Measurements from ENCODE around the gene NOC4L.

The NOC4L gene

DNA sequence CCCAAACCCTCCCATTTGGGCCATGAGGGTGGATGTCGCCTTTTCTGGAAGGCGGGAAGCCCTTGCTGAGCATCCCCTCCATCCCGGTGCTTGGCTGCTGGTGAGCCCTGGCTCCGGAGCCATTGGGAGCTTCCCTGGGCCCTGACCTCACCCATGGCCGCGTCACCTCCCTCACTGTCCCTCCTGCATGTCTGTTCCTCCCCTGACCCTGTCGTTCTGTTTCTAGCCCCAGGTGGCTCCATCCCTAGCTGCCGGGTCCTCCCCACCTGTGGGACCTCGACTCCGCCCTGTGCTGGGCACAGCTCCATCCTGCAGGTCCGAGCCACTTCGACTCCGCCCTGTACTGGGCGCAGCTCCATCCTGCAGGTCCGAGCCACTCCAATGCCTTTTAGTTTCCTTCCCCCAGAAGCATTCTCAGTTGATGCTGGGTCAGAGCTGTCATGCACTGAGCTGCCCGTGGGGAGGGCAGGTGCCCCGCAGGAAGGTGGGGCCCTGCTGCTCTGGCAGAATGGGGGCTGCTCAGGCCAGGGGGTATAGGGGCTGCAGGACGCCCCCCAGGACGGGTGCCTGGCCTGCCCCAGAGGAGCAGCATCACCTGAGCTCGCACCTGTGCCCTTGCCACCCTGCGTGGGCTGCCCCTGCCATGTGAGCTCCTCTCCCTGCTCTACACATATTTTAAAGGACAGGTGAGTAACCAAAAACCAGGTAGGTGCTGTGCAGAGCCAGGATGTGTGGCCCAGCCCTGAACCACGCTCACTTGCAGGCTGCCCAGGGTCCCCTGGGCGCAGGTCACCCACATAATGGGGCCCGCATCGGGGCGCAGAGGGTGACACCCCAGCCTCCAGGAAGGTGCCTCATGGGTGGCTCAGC, 19.0 kb downstream of the NOC4L start:
- DNase-seq: peak in 4 of 42 donors; percentile 1 to 5 (median 2)
- intact Hi-C loops (cut with DNase I): no loop called here

DNA sequence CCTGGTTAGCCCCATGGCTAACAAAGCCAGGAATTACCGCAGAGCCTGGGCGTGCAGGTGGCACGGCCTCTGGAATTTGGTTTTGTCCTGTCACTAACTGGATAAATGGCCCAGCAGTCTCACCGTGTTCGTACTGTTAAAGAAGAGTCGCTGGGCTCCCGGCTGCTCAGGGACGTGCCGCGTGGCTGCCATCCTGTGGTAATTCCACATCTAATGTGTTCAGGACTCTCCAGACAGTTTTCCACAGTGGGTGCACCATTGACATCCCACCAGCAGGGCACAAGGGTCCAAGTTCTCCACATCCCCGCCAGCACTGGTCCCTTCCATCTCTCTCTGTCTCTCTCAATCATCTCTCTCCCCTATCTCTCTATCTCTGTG, 19.6 kb downstream of the NOC4L start:
- DNase-seq: peak in 5 of 42 donors; percentile 1 to 7 (median 3)
- intact Hi-C loops (cut with DNase I): no loop called here

DNA sequence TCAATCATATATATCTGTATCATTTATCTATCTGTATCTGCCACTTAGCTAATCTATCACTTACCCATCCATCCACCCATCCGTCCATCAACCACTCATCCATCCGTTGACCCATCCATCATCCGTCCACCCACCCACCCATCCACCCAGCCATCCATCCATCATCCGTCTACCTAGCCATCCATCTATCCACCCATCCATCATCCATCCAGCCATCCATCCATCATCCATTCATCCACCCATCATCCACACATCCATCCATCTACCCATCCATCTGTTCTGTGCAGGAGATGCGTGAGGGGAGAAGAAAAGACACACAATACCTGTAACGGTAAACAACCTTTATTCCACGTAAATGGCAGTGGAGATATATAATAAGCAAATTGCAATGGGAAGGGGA, 20.2 kb downstream of the NOC4L start:
- no peak for DNase-seq
- intact Hi-C loops (cut with DNase I): no loop called here

DNA sequence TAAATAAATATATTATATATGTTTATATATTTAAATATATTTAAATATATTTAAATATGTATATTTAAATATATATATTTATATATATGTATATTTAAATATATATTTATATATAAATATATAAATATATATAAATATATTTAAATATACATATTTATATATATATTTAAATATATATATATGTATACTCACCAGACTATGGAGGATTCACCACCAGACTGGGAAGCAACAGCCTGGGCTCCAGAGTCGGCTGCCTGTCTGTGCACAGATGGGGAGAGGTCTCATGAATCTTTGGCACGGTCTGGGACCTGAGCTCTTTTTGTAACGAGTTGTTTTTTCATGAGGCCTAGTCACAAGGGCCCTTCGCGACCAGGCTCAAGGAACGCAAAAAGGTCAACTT, 21.3 kb downstream of the NOC4L start:
- DNase-seq: peak in 1 of 42 donors; percentile 1
- intact Hi-C loops (cut with DNase I): no loop called here

DNA sequence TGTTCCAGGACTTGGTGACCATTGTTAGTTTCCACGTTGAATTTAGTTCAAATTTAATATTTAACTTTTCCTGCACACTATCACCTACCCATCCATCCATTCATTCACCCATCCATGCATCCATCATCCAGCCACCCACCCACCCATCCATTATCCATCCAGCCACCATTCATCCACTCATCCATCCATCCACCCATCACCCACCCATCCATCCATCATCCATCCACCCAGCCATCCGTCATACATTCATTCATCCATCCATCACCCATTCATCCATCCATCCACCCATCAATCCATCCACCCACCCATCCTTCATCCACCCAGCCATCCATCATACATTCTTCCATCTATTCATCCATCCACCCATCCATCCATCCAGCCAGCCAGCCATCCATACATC, 21.8 kb downstream of the NOC4L start:
- DNase-seq: peak in 1 of 42 donors; percentile 0
- intact Hi-C loops (cut with DNase I): no loop called here

DNA sequence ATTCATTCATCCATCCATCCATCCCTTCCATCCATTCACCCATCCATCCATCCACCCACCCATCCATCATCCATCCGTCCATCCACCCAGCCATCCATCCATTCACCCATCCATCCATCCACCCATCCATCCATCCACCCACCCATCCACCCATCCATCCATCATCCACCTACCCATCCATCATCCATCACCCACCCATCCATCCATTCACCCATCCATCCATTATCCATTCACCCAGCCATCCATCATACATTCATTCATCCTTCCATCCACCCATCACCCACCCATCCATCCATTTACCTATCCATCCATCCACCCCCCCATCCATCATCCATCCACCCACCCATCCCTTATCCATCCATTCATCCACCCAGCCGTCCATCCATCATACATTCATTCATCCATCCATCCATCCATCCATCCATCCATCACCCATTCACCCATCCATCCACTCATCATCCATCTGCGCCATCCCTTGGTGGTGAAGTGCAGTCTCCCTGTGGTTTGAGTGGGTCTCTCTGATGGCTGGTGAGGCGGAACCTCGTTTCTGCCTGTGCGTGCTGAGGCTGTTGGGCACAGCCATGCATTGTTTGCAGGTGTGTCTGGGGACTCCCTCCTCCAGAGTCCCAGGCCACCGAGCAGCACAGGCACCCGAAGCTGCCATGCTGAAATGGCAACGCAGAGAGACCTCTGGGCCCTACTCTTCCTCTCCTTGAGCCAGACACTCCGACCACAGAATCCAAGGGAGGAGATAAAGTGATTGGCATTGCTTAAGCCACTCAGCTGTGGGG, 22.7 kb downstream of the NOC4L start:
- peak in 3 of 42 donors; percentile 0 to 1 (median 0) for DNase-seq
- intact Hi-C loops (cut with DNase I): no loop called here

DNA sequence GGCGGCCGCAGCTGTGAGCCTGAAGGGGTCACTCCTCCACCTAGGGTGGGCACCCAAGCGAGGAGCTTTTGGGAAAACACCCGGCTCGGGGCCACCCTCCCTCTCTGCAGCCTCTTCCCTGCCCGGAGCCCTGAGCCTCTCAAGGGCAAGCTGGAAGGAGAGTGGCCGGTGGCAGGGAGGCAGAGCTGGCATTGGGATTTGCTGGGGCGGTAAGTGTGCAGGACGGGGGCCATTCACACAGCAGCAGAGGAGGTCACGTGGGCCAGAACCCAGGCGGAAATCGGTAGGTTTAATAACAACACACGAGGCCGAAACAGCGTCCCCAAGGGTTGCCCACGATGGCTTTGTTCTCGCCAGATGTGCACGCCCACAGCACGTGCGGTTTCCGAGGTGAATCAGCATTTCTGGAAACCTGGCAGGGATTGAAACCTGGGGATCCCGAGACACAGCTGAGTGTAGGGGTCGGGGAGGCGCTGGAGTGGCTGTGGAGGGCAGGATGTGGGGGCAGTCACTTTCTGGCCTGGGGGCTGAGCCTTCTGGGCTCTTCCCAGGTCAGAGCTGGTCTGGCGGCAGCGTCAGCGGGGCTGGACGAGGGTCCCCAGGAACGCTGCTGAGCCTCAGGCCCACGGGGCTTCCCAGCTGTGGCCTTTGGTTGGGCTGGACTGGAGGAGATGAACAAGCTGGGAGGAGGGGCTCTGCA, 23.5 kb downstream of the NOC4L start:
- DNase-seq: peak in 5 of 42 donors; percentile 1 to 4 (median 1)
- intact Hi-C loops (cut with DNase I): no loop called here

DNA sequence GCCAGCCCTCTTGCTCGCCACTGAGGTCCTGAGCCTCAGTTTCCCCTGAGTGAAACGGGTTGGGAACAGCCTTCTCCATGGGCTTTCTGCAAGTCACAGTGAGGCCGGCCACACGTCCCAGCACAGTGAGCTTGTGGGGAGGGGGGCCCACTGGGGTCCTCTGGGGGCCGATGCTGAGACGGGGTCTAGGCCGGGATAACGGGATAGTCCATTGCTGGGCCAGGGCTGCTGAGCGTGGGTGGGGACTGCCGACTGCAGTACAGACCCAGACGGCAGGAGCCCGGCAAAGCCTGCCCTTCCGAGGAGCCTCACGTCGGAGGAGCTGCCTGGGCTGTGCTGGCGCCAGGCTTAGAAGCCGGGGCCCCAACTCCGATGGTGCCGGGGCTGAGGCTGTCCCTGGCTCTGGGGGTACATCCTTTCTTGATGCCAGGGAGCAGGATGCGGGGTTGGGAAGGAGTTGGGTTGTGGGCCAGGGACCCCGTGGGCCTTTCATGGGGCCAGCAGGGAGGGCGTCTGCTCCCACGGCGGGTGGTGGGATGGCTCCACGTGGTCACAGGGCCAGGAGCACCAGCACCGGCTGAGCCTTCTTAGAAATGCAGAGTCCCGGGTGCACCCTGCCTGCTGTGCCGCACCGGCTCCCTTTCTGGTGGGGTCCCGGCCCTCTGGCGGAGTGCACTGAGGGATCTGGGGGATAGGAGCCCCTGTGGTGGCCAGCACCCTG, 24.2 kb downstream of the NOC4L start:
- DNase-seq: peak in 2 of 42 donors; percentile 2 to 5
- intact Hi-C loops (cut with DNase I): no loop called here

DNA sequence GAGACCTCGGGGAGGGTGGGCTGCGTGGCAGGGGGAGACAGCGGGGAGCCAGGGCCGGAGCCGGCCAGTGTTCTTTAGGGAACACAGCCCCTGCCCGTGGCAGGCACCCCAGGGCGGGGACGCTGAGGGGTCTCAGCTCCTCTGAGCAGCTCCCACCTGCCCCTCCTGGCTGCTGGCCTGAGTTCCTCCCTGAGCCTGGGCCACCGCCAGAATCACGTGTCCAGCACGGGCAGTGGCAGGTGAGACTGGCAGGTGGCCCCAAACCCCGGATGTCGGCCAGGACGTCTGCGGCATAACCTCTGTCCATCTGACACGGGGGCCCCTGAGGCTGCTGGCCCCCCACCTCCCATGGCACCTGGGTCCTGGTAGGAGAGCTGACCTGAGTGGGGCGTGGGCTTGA, 25.1 kb downstream of the NOC4L start:
- intact Hi-C loops (cut with DNase I): no loop called here
- DNase-seq: peak in 3 of 42 donors; percentile 1 to 6 (median 2)

DNA sequence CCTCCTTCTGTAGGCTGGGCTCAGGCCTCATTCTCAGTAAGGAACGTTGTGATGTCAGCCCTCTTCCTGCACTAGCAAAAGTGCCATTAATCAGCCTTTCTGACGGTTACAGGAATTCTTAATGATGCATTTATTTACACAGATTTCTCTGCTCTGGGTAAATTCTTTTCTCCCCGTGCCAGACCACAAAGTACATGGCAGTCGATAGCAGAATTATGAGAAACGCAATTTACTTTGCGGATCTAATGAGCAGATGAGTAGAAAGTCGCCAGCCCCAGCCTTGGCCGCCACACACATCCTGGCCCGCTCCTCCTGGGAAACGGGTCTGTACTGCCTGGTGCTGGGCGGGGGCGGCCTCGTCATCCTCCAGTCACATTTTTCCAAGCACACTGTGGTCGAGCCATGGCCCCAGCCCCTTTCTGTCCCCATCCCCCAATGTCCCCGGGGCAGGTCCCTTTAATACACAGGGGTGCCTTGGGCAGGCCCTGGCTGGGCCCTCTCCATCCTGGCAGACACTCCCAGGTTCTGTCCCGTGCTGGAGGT, 25.9 kb downstream of the NOC4L start:
- intact Hi-C loops (cut with DNase I): no loop called here
- peak in 2 of 42 donors; percentile 1 to 3 for DNase-seq

DNA sequence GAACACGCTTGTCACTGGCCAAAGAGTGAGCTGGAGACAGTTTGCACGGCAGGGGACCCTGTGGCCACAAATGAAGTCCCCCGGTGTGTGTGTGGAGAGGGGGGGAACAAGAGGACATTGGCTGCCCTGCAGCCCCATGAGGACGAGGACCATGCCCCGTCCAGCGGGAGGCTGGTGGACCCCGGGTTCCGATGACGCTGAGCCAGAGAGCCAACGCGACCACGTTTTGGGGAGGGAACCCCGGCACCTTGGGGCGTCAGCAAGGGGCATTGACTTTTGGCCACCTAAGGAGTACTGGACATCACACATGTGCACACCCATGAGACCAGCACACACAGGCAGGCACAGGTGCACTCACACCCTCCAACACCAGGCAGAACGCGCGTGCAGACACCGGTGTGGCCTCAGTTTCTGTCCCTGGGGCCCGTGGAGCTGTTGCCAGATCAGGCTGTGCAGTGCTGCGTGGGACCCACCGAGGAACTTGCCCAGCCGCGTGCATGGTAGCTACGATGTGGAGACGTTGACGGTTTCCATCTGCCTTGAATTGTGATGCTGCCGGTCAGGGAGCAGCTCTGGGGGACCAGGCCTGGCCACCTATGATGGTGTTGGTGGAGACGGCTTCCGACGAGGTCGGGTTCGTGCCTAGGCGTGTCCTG, 26.5 kb downstream of the NOC4L start:
- intact Hi-C loops (cut with DNase I): no loop called here
- peak in 4 of 42 donors; percentile 1 to 3 (median 2) for DNase-seq

DNA sequence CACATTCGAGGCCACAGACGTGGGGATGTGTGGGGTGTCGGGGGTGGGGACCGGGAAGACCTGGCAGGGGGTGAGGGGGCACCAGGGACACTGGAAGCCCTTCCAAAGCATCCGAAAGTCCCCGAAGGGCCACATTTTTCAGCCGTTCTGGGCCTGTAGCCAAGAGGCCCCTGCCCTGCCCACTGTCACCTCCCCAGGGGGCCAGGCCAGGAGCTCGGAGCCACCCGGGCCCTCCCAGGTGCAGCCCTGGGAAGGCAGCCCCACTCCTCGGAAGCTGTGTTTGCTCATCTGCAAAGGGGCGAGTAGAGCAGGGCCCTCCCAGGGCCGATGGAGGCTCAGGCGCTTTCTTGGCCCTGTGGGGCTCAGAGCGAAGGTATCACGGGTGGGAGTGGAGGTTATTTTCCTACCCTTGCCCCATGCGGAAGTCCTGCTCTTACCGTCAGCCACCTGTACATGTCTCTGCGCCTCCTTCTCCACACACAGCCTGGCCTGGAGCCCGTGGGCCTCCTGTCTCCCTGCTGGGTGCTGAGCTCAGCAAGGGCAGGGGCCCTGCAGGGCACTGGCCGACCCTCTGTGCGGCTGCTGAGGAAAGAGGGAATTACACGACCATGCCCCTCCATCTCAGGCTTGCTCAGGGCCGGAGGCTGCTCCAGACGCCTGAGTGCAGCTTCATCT, 27.2 kb downstream of the NOC4L start:
- intact Hi-C loops (cut with DNase I): no loop called here
- peak in 2 of 42 donors; percentile 1 to 3 for DNase-seq

DNA sequence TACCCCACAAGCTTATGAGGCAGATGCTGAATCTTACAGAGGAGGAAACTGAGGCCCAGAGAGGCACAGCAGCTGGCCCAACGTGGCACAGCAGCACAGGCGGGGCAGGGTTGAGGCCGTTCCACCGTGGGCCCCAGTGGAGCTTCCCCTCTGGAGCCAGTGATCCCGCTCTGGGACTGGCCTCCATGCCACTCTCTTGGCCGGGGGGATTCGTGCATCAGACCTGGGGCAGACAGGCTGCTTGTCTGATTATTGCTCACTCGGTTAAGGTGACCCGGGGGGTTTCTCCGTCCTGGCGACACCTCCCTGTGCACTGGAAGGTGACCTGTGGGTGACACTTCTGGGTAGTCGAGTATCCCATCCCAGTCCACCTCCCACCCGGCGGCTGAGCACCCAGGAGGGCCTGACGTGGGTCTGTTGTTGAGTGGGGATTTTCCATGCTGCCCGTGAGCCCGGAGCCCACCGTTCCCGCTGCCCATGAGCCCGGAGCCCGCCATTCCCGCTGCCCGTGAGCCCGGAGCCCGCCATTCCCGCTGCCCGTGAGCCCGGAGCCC, 27.8 kb downstream of the NOC4L start:
- intact Hi-C loops (cut with DNase I): no loop called here
- DNase-seq: peak in 3 of 42 donors; percentile 1 to 2 (median 2)

DNA sequence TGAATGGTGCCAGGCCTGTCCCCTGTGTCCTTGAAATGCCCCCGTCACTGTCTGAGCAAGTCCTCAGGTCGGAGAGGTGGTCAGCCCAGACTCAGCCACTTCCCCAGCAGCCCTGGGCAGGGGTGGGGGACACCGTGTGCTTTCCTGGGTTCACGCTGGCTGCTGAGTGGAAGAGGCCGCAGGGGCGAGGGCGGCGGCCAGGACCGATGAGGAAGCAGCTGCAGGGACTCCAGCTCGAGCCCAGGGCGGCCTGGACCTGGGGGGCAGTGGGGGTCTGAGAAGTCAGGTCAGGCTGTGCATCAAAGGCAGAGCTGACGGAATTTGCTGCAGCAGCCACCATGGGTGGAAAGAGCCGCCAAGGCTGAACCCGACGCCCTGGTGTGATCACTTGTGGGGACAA, 28.4 kb downstream of the NOC4L start:
- intact Hi-C loops (cut with DNase I): no loop called here
- peak in 1 of 42 donors; percentile 5 for DNase-seq

DNA sequence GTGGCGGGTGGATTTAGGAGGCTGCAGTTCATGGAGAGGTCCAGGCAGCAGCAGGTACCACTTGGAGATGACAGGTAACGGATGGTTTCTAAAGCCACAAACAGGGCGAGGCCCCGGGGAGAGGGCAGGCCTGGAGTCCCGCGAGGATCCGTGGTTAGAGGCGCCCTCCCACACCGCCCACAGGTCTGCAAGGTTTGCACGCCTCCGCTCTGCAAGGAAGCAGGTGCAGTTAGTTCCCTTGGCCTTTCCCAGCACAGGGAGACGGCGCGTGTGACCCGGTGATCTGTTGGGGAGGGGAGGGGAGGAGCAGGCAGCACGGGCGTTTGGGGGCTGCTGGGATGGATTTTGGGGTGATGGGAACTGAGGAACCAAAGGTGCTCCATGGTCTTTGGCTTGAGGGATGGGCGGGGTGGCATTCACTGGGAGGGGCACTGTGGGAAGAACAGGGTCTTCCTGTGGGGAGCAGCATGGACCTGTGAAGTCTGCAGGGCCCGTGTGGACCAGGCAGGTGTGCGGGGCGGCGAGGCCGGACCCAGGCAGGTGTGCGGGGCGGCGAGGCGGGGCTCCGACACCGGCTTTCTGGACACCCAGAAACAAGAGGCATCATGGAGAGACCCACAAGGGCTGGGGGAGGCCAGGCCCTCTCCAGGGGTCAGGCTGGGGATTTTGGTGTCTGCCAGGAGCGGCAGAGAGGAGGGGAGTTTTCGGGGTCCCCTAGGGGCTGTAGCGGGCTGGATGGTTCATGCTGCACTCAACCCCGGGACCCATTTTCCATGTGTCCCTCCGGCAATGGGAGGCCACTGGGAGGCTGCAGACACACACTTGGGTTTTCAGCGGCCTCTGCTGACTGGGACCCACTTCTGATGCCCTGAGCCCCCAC, 29.1 kb downstream of the NOC4L start:
- DNase-seq: peak in 3 of 42 donors; percentile 1 to 2 (median 2)

More for the DNA sequence above, 29.1 kb downstream of the NOC4L start:
- intact Hi-C loops (cut with DNase I): no loop called here
